Uterus (tissue), 4 donors: ENCODE results near the gene TNNI3K. TPM values are rescaled to one million over a fixed set of nuclear protein-coding genes. Genes with fewer than 3 reads are reported as not detected.

Experiments used
- DNase-seq, 2 donors: peaks; one replicate each; pipeline ENCODE4 v3.0.0-alpha.2; 2019 to 2020
- H3K27ac ChIP-seq, 2 donors: fragments of 200-600 bp; sonication (generic); 1 replicate in 1 of 2; 2 replicates in 1 of 2; pipeline ENCODE4 v1.5.1; 2016 to 2018
- H3K27me3 ChIP-seq, 2 donors: fragments of 200-600 bp; sonication (generic); one replicate each; pipeline ENCODE4 v1.5.1; 2018 to 2019; ENCODE audit warnings: control low read depth in 1 of 2
- H3K36me3 ChIP-seq, 2 donors: fragments of 200-600 bp; sonication (generic); one replicate each; pipeline ENCODE4 v1.5.1; 2019; ENCODE audit warnings: control low read depth in 1 of 2
- H3K4me1 ChIP-seq, 2 donors: fragments of 200-600 bp; sonication (generic); one replicate each; pipeline ENCODE4 v1.5.1; 2018 to 2019; ENCODE audit warnings: control low read depth in 1 of 2
- H3K4me3 ChIP-seq, 2 donors: fragments of 200-600 bp; sonication (generic); 1 replicate in 1 of 2; 2 replicates in 1 of 2; pipeline ENCODE4 v1.5.1; 2018 to 2019; ENCODE audit warnings: mild to moderate bottlenecking in 1 of 2
- H3K9me3 ChIP-seq, 2 donors: fragments of 200-600 bp; sonication (generic); one replicate each; pipeline ENCODE4 v1.5.1; 2019; ENCODE audit warnings: control low read depth in 1 of 2
- CTCF ChIP-seq, 4 experiments: fragments of 200-600 bp in 2 of 4; fragments of 450-650 bp in 2 of 4; sonication (generic) in 2 of 4; IDR thresholded peaks; one replicate each; pipeline ENCODE4 v1.5.1; 2016 to 2019; ENCODE audit warnings: antibody characterized with exemption in 4 of 4, mild to moderate bottlenecking in 2 of 4, moderate library complexity in 1 of 4
- POLR2A ChIP-seq, 2 donors: fragments of 450-650 bp; IDR thresholded peaks; one replicate each; pipeline ENCODE4 v1.6.1; 2016; ENCODE audit warnings: antibody characterized with exemption in 2 of 2, mild to moderate bottlenecking in 1 of 2, moderate library complexity in 1 of 2
- intact Hi-C: fragments of 100-400 bp; cut with DNase I; formaldehyde crosslinking; loops from one replicate; pipeline ENCODE4 v1.15.1; 2023; ENCODE audit warnings: low total_unique reads
- total RNA-seq, 4 donors: library from RNA; depleted of rRNA in 3 of 4; stranded (reverse); fragments of >200 nt in 3 of 4; gene quantifications; one replicate each; pipeline versions ENCODE4 v1.1.0 to v1.2.4, GENCODE V29; 2014 to 2023
- donor health status: DM: yes; HTN: yes; CAD: no.

The TNNI3K gene
- total RNA-seq, 4 donors from 2014 or later: 0.26 to 5.3 (median 1.5) TPM; not detected in 1

GRCh38 chr1:74419611-74420010 is 184.4 kb downstream of the TNNI3K start:
- Histone ChIP-seq H3K27ac (no peak overlapping the region), H3K4me3 (no peak overlapping the region), H3K36me3 (no peaks in the 10 kb centered on the region), H3K4me1 (no peaks in the 10 kb centered on the region), H3K9me3 (no peaks in the 10 kb centered on the region), H3K27me3 (no peaks in the 10 kb centered on the region)
- DNase-seq: no peak
- intact Hi-C loops: no loop called here
- no peak for TF ChIP-seq POLR2A (IDR thresholded peaks at IDR 0.05)
- TF ChIP-seq CTCF (IDR thresholded peaks at IDR 0.05): no peak

DNA sequence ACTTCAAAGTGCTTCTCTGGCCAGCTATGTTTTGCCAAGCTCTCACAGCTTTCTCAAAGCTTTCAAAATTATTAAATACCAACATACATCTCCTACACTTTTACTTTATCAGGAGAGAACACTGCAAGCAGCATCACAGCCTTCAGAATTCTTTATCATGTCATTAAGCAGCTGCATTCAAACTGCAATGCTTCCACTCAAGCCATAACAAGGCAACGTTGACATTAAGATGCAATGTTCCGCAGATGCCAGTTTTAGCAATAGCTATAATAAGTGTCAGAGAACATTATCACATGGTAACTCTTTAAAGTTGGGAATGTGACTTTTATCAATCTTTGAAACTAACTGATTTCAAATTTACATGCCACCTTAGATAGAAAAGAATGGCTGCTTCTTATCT is 185.3 kb downstream of the TNNI3K start:
- Histone ChIP-seq H3K4me3 (no peak overlapping the region), H3K36me3 (no peaks in the 10 kb centered on the region), H3K9me3 (no peaks in the 10 kb centered on the region), H3K4me1 (no peaks in the 10 kb centered on the region), H3K27ac (no peak overlapping the region), H3K27me3 (no peaks in the 10 kb centered on the region)
- intact Hi-C loops: no loop called here
- DNase-seq: no peak
- TF ChIP-seq CTCF (IDR thresholded peaks at IDR 0.05) (no peak), POLR2A (IDR thresholded peaks at IDR 0.05) (no peak)

- TF ChIP-seq POLR2A (IDR thresholded peaks at IDR 0.05) (no peak), CTCF (IDR thresholded peaks at IDR 0.05) (no peak)
- H3K27ac ChIP-seq: no peak overlapping the region
- no peaks in the 10 kb centered on the region for H3K4me1 ChIP-seq
- intact Hi-C loops: no loop called here
- no peak for DNase-seq
- H3K36me3 ChIP-seq: no peaks in the 10 kb centered on the region
- H3K9me3 ChIP-seq: no peaks in the 10 kb centered on the region
- H3K27me3 ChIP-seq: no peaks in the 10 kb centered on the region
- no peak overlapping the region for H3K4me3 ChIP-seq
Measured at GRCh38 chr1:74422421-74423292, 187.5 kb downstream of the TNNI3K start.

DNA sequence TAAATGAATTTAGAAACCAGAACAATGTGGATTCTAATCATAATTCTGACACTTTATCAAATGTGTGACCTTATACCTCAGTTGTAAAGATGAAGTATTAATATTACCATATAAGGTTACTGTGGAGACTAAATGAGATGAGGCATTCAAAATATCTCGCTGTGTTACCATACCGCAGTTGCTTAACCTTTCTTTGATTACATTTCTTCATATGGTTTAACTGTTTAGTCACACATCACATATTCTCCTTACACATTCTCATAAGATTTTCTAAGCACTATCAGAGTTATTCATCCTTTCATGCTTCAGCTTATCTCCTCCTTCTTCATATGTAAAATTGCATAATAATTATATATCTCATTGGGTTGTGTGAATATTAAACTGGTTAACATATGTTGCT is 188.3 kb downstream of the TNNI3K start:
- H3K27me3 ChIP-seq: no peaks in the 10 kb centered on the region
- H3K4me3 ChIP-seq: no peak overlapping the region
- intact Hi-C loops: no loop called here
- no peak for DNase-seq
- no peak overlapping the region for H3K27ac ChIP-seq
- H3K4me1 ChIP-seq: no peaks in the 10 kb centered on the region
- H3K9me3 ChIP-seq: no peaks in the 10 kb centered on the region
- H3K36me3 ChIP-seq: no peaks in the 10 kb centered on the region
- no peak for TF ChIP-seq POLR2A (IDR thresholded peaks at IDR 0.05)
- no peak for TF ChIP-seq CTCF (IDR thresholded peaks at IDR 0.05)

GRCh38 chr1:74425676-74426075 is 190.5 kb downstream of the TNNI3K start:
- H3K27ac ChIP-seq: no peak overlapping the region
- no peak for DNase-seq
- H3K4me1 ChIP-seq: no peaks in the 10 kb centered on the region
- H3K4me3 ChIP-seq: no peak overlapping the region
- TF ChIP-seq CTCF (IDR thresholded peaks at IDR 0.05) (no peak), POLR2A (IDR thresholded peaks at IDR 0.05) (no peak)
- no peaks in the 10 kb centered on the region for H3K9me3 ChIP-seq
- intact Hi-C loops: no loop called here
- no peaks in the 10 kb centered on the region for H3K27me3 ChIP-seq
- H3K36me3 ChIP-seq: no peaks in the 10 kb centered on the region
